ENCODE data around the gene DNAJB9.

- no peak for TF ChIP-seq CTCF (IDR thresholded peaks at IDR 0.05; ENCODE audit: borderline replicate concordance, extremely low read depth, low read length, poor library complexity, severe bottlenecking)
- no peak for TF ChIP-seq EZH2 (IDR thresholded peaks at IDR 0.05; ENCODE audit: borderline replicate concordance, low read depth, low read length, severe bottlenecking)
Observed at GRCh38 chr7:108614896-108615295, 45.2 kb downstream of the DNAJB9 start.
